Measurements from ENCODE around the gene TM6SF1. TPM values are rescaled to one million over a fixed set of nuclear protein-coding genes. Genes with fewer than 3 reads are reported as not detected.
A peak's percentile ranks its signal among the peaks of the same experiment; 100 is the strongest.
"Not testable (repeated sequence)": the region's sequence is repeated elsewhere in the genome, so short reads cannot be mapped to it uniquely, and the experiment has no call there.

The TM6SF1 gene
- total RNA-seq, 1 experiment from 2014 or later, result not detected

- in situ Hi-C loops (cut with HindIII; ENCODE audit: low sequenced_read_pairs), result not testable (repeated sequence)
Observed at GRCh38 chr15:83085864-83086552, 21.4 kb upstream of the TM6SF1 start.

GRCh38 chr15:83087576-83087975 lies 19.9 kb upstream of the TM6SF1 start:
- no peak for DNase-seq (ENCODE audit: low spot score)
- in situ Hi-C loops (cut with HindIII; ENCODE audit: low sequenced_read_pairs), result no loop called here

More at GRCh38 chr15:83085864-83086552, 21.4 kb upstream of the TM6SF1 start:
- DNase-seq (ENCODE audit: low spot score), result not testable (repeated sequence)

GRCh38 chr15:83088876-83089275 lies 18.6 kb upstream of the TM6SF1 start:
- no peak for DNase-seq (ENCODE audit: low spot score)
- in situ Hi-C loops (cut with HindIII; ENCODE audit: low sequenced_read_pairs), result no loop called here

- DNase-seq (ENCODE audit: low spot score), result no peak
- in situ Hi-C loops (cut with HindIII; ENCODE audit: low sequenced_read_pairs), result loop anchor here (5.0 kb wide), 1 partner anchor 62 kb away; no protein-coding TSS in a partner anchor
Observed at GRCh38 chr15:83090465-83090864, 17.0 kb upstream of the TM6SF1 start.

GRCh38 chr15:83091965-83092308 lies 15.5 kb upstream of the TM6SF1 start:
- DNase-seq (ENCODE audit: low spot score), result not testable (repeated sequence)
- in situ Hi-C loops (cut with HindIII; ENCODE audit: low sequenced_read_pairs), result loop anchor here (5.0 kb wide), 1 partner anchor 60 kb away; no protein-coding TSS in a partner anchor

GRCh38 chr15:83092309-83092976 lies 15.0 kb upstream of the TM6SF1 start:
- DNase-seq (ENCODE audit: low spot score), result peak; percentile 8
- in situ Hi-C loops (cut with HindIII; ENCODE audit: low sequenced_read_pairs), result loop anchor here (5.0 kb wide), 1 partner anchor 60 kb away; no protein-coding TSS in a partner anchor

- DNase-seq (ENCODE audit: low spot score), result no peak
- in situ Hi-C loops (cut with HindIII; ENCODE audit: low sequenced_read_pairs), result loop anchor here (5.0 kb wide), 1 partner anchor 58 kb away; no protein-coding TSS in a partner anchor
Observed at GRCh38 chr15:83094583-83094982, 12.9 kb upstream of the TM6SF1 start.

- no peak for DNase-seq (ENCODE audit: low spot score)
- in situ Hi-C loops (cut with HindIII; ENCODE audit: low sequenced_read_pairs), result no loop called here
Observed at GRCh38 chr15:83098079-83098478, 9.4 kb upstream of the TM6SF1 start.

GRCh38 chr15:83099290-83099689 lies 8.2 kb upstream of the TM6SF1 start:
- in situ Hi-C loops (cut with HindIII; ENCODE audit: low sequenced_read_pairs), result no loop called here
- DNase-seq (ENCODE audit: low spot score), result no peak

- DNase-seq (ENCODE audit: low spot score), result no peak
- in situ Hi-C loops (cut with HindIII; ENCODE audit: low sequenced_read_pairs), result no loop called here
Observed at GRCh38 chr15:83100097-83100646, 7.3 kb upstream of the TM6SF1 start.

- DNase-seq (ENCODE audit: low spot score), result no peak
- in situ Hi-C loops (cut with HindIII; ENCODE audit: low sequenced_read_pairs), result no loop called here
Observed at GRCh38 chr15:83102346-83102745, 5.1 kb upstream of the TM6SF1 start.

GRCh38 chr15:83104141-83104540 lies 3.3 kb upstream of the TM6SF1 start:
- in situ Hi-C loops (cut with HindIII; ENCODE audit: low sequenced_read_pairs), result no loop called here
- no peak for DNase-seq (ENCODE audit: low spot score)

GRCh38 chr15:83105440-83105839 lies 2.0 kb upstream of the TM6SF1 start:
- DNase-seq (ENCODE audit: low spot score), result no peak
- in situ Hi-C loops (cut with HindIII; ENCODE audit: low sequenced_read_pairs), result no loop called here

- in situ Hi-C loops (cut with HindIII; ENCODE audit: low sequenced_read_pairs), result no loop called here
- no peak for DNase-seq (ENCODE audit: low spot score)
Observed at GRCh38 chr15:83107841-83108181, 366 bp downstream of the TM6SF1 start.

- in situ Hi-C loops (cut with HindIII; ENCODE audit: low sequenced_read_pairs), result no loop called here
- DNase-seq (ENCODE audit: low spot score), result no peak
Observed at GRCh38 chr15:83108266-83109219, 1.1 kb downstream of the TM6SF1 start.

- in situ Hi-C loops (cut with HindIII; ENCODE audit: low sequenced_read_pairs), result no loop called here
- DNase-seq (ENCODE audit: low spot score), result no peak
Observed at GRCh38 chr15:83109532-83109931, 2.1 kb downstream of the TM6SF1 start.

- in situ Hi-C loops (cut with HindIII; ENCODE audit: low sequenced_read_pairs), result no loop called here
- no peak for DNase-seq (ENCODE audit: low spot score)
Observed at GRCh38 chr15:83110381-83110780, 2.9 kb downstream of the TM6SF1 start.

GRCh38 chr15:83111149-83111548 lies 3.7 kb downstream of the TM6SF1 start:
- in situ Hi-C loops (cut with HindIII; ENCODE audit: low sequenced_read_pairs), result no loop called here
- no peak for DNase-seq (ENCODE audit: low spot score)

GRCh38 chr15:83112233-83112955 lies 4.9 kb downstream of the TM6SF1 start:
- in situ Hi-C loops (cut with HindIII; ENCODE audit: low sequenced_read_pairs), result no loop called here
- DNase-seq (ENCODE audit: low spot score), result no peak

Measured in G401 (cell line).